Measurements from ENCODE around the gene SETD7. TPM values are rescaled to one million over a fixed set of nuclear protein-coding genes. Genes with fewer than 3 reads are reported as not detected.

Gene SETD7
- total RNA-seq, 4 donors from 2014 or later, result 84.2 to 118 (median 99.4) TPM

GRCh38 chr4:139453371-139454110 lies 102.5 kb downstream of the SETD7 start:
- TF ChIP-seq CTCF (IDR thresholded peaks at IDR 0.05; ENCODE audit: low read depth), result no peak

GRCh38 chr4:139453041-139453370 lies 103.0 kb downstream of the SETD7 start:
- TF ChIP-seq CTCF (IDR thresholded peaks at IDR 0.05; ENCODE audit: low read depth), result no peak

GRCh38 chr4:139451997-139452396 lies 104.0 kb downstream of the SETD7 start:
- TF ChIP-seq CTCF (IDR thresholded peaks at IDR 0.05; ENCODE audit: low read depth), result no peak

- TF ChIP-seq CTCF (IDR thresholded peaks at IDR 0.05; ENCODE audit: low read depth), result no peak
Measured at GRCh38 chr4:139450586-139450985, 105.4 kb downstream of the SETD7 start.

Other genes with a start within 250 kb of the SETD7 start
- 10 to 100 TPM; 12.1 to 14.4 (median 14.1) TPM for gene RAB33B, start 102.1 kb downstream of the SETD7 start, total RNA-seq
- gene MGST2, start 109.6 kb upstream of the SETD7 start, total RNA-seq, result 10 to 100 TPM; 22.4 to 73.7 (median 40.2) TPM

Data from subcutaneous adipose tissue (tissue), 4 donors.